H1 (cell line): ENCODE data around the gene NAE1.

Experiments
- EZH2 ChIP-seq: fragments of 200-600 bp; sonication (generic); IDR thresholded peaks from 2 replicates; pipeline ENCODE4 v1.7.1; 2012; ENCODE audit warnings: low read depth, mild to moderate bottlenecking, moderate library complexity, low read length, inconsistent platforms; ENCODE audit not compliant: severe bottlenecking
- POLR2A ChIP-seq, 2 experiments: IDR thresholded peaks; 1 replicate in 1 of 2; 2 replicates in 1 of 2; pipeline ENCODE4 v1.6.1; 2011; ENCODE audit warnings: low read depth in 2 of 2, low read length in 2 of 2, mild to moderate bottlenecking in 2 of 2; ENCODE audit errors: control extremely low read depth in 1 of 2
- POLR2AphosphoS5 ChIP-seq: IDR thresholded peaks from 2 replicates; pipeline ENCODE4 v1.6.1; 2011; ENCODE audit warnings: low read depth, low read length

GRCh38 chr16:66841366-66841765, 10.6 kb upstream of the NAE1 start:
- TF ChIP-seq POLR2AphosphoS5 (no peak), EZH2 (no peak), POLR2A (IDR thresholded peaks at IDR 0.05; ENCODE audit: control extremely low read depth in 1 of 2, low read depth in 2 of 2, low read length in 2 of 2) (no peak)
